GM12878 (cell line): ENCODE measurements around the gene TSPEAR. TPM values are rescaled to one million over a fixed set of nuclear protein-coding genes. Genes with fewer than 3 reads are reported as not detected.

ENCODE experiments used
- ATAC-seq: fragments of 200-7000 bp; cut with Tn5 transposase; 3 replicates; pipeline ENCODE4 v1.9.1; 2020; ENCODE audit warnings: mild to moderate bottlenecking, moderate library complexity
- BruUV-seq: library from RNA; stranded (reverse); fragments of 400-500 nt; replicated peaks from 2 replicates; lab custom pipeline; 2021; lab: Mats Ljungman, UMichigan
- CTCF ChIA-PET: fragments of 300-600 bp; sonication (Branson Sonifier 250); formaldehyde crosslinking; extraction: SDS; loops from one replicate; lab custom pipeline; 2021; ENCODE audit warnings: inconsistent platforms; lab: Yijun Ruan, JAX
- POLR2A ChIA-PET: fragments of 350-600 bp; formaldehyde crosslinking; extraction: SDS; loops from one replicate; lab custom pipeline; 2021; ENCODE audit warnings: inconsistent platforms; lab: Charles Lee
- RAD21 ChIA-PET: fragments of 300-600 bp; sonication (Branson Sonifier 250); formaldehyde crosslinking; loops from one replicate; lab custom pipeline; 2023; ENCODE audit warnings: antibody characterized with exemption; ENCODE audit not compliant: unreplicated experiment; lab: Charles Lee
- SMC1A ChIA-PET: fragments of 300-600 bp; sonication (Branson Sonifier 250); formaldehyde crosslinking; loops from one replicate; lab custom pipeline; 2023; ENCODE audit not compliant: unreplicated experiment, uncharacterized antibody; lab: Charles Lee
- DNase-seq: peaks from one replicate; pipeline ENCODE4 v3.0.0-alpha.2; 2011; ENCODE audit warnings: low read depth, low spot score
- FAIRE-seq: peaks from 3 replicates; lab custom pipeline; 2011; peaks lifted over from hg19 to GRCh38; lab: Jason Lieb, UNC
- H2AFZ ChIP-seq: 2 replicates; pipeline ENCODE4 v1.6.0; 2011; ENCODE audit warnings: low read depth, low read length, control low read depth; ENCODE audit not compliant: control insufficient read depth
- H3K27ac ChIP-seq: 2 replicates; pipeline ENCODE4 v1.5.1; 2011; ENCODE audit warnings: control low read depth; ENCODE audit not compliant: control insufficient read depth, insufficient read depth
- H3K27me3 ChIP-seq, 2 experiments: replicated peaks in 1 of 2; 2 replicates each; pipeline versions ENCODE4 v1.6.0 to v1.6.1; 2011; ENCODE audit warnings: low read length in 1 of 2; ENCODE audit not compliant: control insufficient read depth in 2 of 2, insufficient read depth in 2 of 2
- H3K36me3 ChIP-seq, 2 experiments: 2 replicates each; pipeline ENCODE4 v1.5.1; 2011; ENCODE audit warnings: low read length in 1 of 2; ENCODE audit not compliant: control insufficient read depth in 2 of 2, insufficient read depth in 2 of 2
- H3K4me1 ChIP-seq: 2 replicates; pipeline ENCODE4 v1.6.1; 2011; ENCODE audit warnings: mild to moderate bottlenecking, low read length, moderate library complexity, mixed read lengths; ENCODE audit not compliant: control insufficient read depth, insufficient read depth
- H3K4me2 ChIP-seq: 2 replicates; pipeline ENCODE4 v1.6.0; 2011; ENCODE audit warnings: control low read depth; ENCODE audit not compliant: control insufficient read depth, insufficient read depth
- H3K4me3 ChIP-seq: fragments of 200-600 bp; sonication (generic); 2 replicates; pipeline ENCODE4 v1.5.1; 2016
- H3K79me2 ChIP-seq: 2 replicates; pipeline ENCODE4 v1.6.0; 2011; ENCODE audit warnings: low read length; ENCODE audit not compliant: control insufficient read depth, insufficient read depth
- H3K9ac ChIP-seq: 2 replicates; pipeline ENCODE4 v1.8.0; 2011; ENCODE audit warnings: low read length, control low read depth, mixed read lengths; ENCODE audit not compliant: control insufficient read depth, insufficient read depth
- H3K9me3 ChIP-seq: replicated peaks from 3 replicates; pipeline ENCODE4 v1.5.1; 2011; ENCODE audit warnings: mild to moderate bottlenecking, low read length; ENCODE audit not compliant: control insufficient read depth, insufficient read depth
- H4K20me1 ChIP-seq: 2 replicates; pipeline ENCODE4 v1.6.0; 2011; ENCODE audit not compliant: control insufficient read depth, insufficient read depth
- BMI1 ChIP-seq: fragments of 450-650 bp; IDR thresholded peaks from 2 replicates; pipeline ENCODE4 v1.6.1; 2016; ENCODE audit warnings: mild to moderate bottlenecking, moderate library complexity, borderline replicate concordance
- CBX3 ChIP-seq: fragments of 200-600 bp; sonication (generic); IDR thresholded peaks from 2 replicates; pipeline ENCODE4 v1.6.1; 2016; ENCODE audit warnings: low read depth, borderline replicate concordance
- CBX5 ChIP-seq: sonication (generic); IDR thresholded peaks from 2 replicates; pipeline ENCODE4 v1.6.1; 2016; ENCODE audit warnings: low read depth, moderate library complexity, mild to moderate bottlenecking, inconsistent platforms
- CHD2 ChIP-seq: IDR thresholded peaks from 2 replicates; pipeline ENCODE4 v1.6.1; 2011; ENCODE audit warnings: low read depth, low read length, improper control_type of control experiment, borderline replicate concordance
- CHD4 ChIP-seq: fragments of 200-600 bp; sonication (generic); IDR thresholded peaks from 2 replicates; pipeline ENCODE4 v1.6.1; 2016; ENCODE audit warnings: mild to moderate bottlenecking
- IKZF2 ChIP-seq, 2 experiments: fragments of 450-650 bp; IDR thresholded peaks; 2 replicates each; pipeline ENCODE4 v1.6.1; 2017; ENCODE audit warnings: mild to moderate bottlenecking in 2 of 2, moderate library complexity in 2 of 2
- IRF4 ChIP-seq: IDR thresholded peaks from 2 replicates; pipeline ENCODE4 v1.6.1; 2011; ENCODE audit warnings: low read depth, low read length
- JUND ChIP-seq: IDR thresholded peaks from 2 replicates; pipeline ENCODE4 v1.6.1; 2012; ENCODE audit warnings: low read depth, mild to moderate bottlenecking, low read length, improper control_type of control experiment, moderate library complexity
- PAX8 ChIP-seq: fragments of 450-650 bp; IDR thresholded peaks from 2 replicates; pipeline ENCODE4 v1.6.1; 2017; ENCODE audit warnings: mild to moderate bottlenecking, moderate library complexity
- RFX5 ChIP-seq: IDR thresholded peaks from 2 replicates; pipeline ENCODE4 v1.6.1; 2011; ENCODE audit warnings: low read depth, low read length, improper control_type of control experiment
- SREBF2 ChIP-seq: IDR thresholded peaks from 2 replicates; pipeline ENCODE4 v1.6.1; 2012; ENCODE audit warnings: mild to moderate bottlenecking, low read length
- SRF ChIP-seq, 2 experiments: IDR thresholded peaks; 2 replicates each; pipeline ENCODE4 v1.6.1; 2011; ENCODE audit warnings: low read depth in 2 of 2, low read length in 2 of 2, mild to moderate bottlenecking in 1 of 2, moderate library complexity in 1 of 2
- STAT1 ChIP-seq: fragments of 450-650 bp; conservative IDR thresholded peaks from 2 replicates; pipeline ENCODE4 v1.6.1; 2014; ENCODE audit warnings: antibody characterized with exemption, mild to moderate bottlenecking
- TAF1 ChIP-seq: IDR thresholded peaks from 2 replicates; pipeline ENCODE4 v1.6.1; 2011; ENCODE audit warnings: mild to moderate bottlenecking, low read depth, low read length, borderline replicate concordance
- ZNF384 ChIP-seq: IDR thresholded peaks from 2 replicates; pipeline ENCODE4 v1.6.1; 2012; ENCODE audit warnings: low read depth, mild to moderate bottlenecking, low read length, improper control_type of control experiment, borderline replicate concordance
- ZNF622 ChIP-seq: fragments of 450-650 bp; IDR thresholded peaks from 2 replicates; pipeline ENCODE4 v1.6.1; 2017; ENCODE audit warnings: mild to moderate bottlenecking, inconsistent platforms
- ZZZ3 ChIP-seq: IDR thresholded peaks from 2 replicates; pipeline ENCODE4 v1.6.1; 2011; ENCODE audit warnings: low read depth; ENCODE audit not compliant: control insufficient read depth, insufficient read length
- WGBS: methylation state at CpG from one replicate; pipeline ENCODE4 v1.1.6; 2016; ENCODE audit warnings: low lambda C conversion rate; ENCODE audit not compliant: insufficient replicate concordance, insufficient coverage; ENCODE audit errors: missing lambda C conversion rate; 5-methylcytosine and 5-hydroxymethylcytosine counted together
- in situ Hi-C: fragments of 300-500 bp; cut with MboI; formaldehyde crosslinking; loops from 9 replicates; pipeline ENCODE4 v1.14.3; 2018; ENCODE audit warnings: mixed read lengths
- intact Hi-C: fragments of 100-400 bp; cut with micrococcal nuclease; formaldehyde crosslinking; loops from one replicate; pipeline ENCODE4 v1.14.2; 2022; ENCODE audit not compliant: unreplicated experiment
- polyA plus RNA-seq, 11 experiments: library from polyadenylated mRNA; depleted of rRNA in 4 of 11; unstranded in 6 of 11; stranded (reverse) in 5 of 11; fragments of >200 nt; fragmentation: Nextera tagmentation in 4 of 11; fragmentation: Illumina TruSeq in 1 of 11; extraction: Ambion mirVana in 4 of 11; extraction: Trizol in 1 of 11; gene quantifications; 1 replicate in 1 of 11; 2 replicates in 10 of 11; pipeline versions ENCODE4 v1.2.1 to v1.2.3, GENCODE V29; 2011 to 2016; ENCODE audit warnings: inconsistent platforms in 2 of 11, missing spikeins in 2 of 11, low read depth in 1 of 11
- total RNA-seq, 4 experiments: library from RNA; depleted of rRNA in 3 of 4; stranded (reverse); fragments of >200 nt in 3 of 4; fragmentation: Illumina TruSeq in 1 of 4; extraction: Trizol in 1 of 4; gene quantifications; 2 replicates each; pipeline versions ENCODE4 v1.2.1 to v1.2.3, GENCODE V29; 2013 to 2021
- TF ChIP-seq, protein P1 (sequence below): IDR thresholded peaks from 2 replicates; pipeline ENCODE4 v1.6.1; 2011; ENCODE audit warnings: low read depth, low read length, improper control_type of control experiment, borderline replicate concordance

The TSPEAR gene
- total and polyA plus RNA-seq, 10 of the 15 experiments (the other 5 are each of a cell fraction or from before 2014, with no cell fraction given), result not detected

DNA sequence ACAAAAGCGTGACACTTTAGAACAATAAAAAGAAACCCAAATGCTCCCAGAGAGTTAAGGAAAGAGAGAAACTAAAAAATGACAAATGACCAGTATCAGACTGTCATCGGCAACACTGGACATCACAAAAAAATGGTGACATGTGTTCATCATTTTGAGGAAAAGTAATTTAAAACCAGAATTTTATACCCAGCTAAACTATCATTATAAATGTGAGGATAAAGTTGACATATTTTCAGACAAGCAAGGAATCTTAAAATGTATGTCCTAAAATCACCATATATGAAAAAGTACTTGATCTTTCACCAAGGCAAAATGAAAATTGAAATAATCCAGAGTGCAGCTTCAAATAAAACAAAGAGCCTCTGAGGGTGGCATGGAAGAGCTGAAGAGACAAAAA, 66.5 kb downstream of the TSPEAR start:
- Histone ChIP-seq H2AFZ (no peak overlapping the region), H3K79me2 (no peaks in the 10 kb centered on the region), H3K36me3 (no peaks in the 10 kb centered on the region), H3K4me2 (no peak overlapping the region), H3K9me3 (peaks cover 1% of the 10 kb centered on the region; the same call in 1 of the 3 replicates), H4K20me1 (no peaks in the 10 kb centered on the region), H3K27me3 (no peaks in the 10 kb centered on the region), H3K9ac (no peak overlapping the region), H3K27ac (no peak overlapping the region), H3K4me3 (no peak overlapping the region), H3K4me1 (no peaks in the 10 kb centered on the region)
- in situ Hi-C loops, result no loop called here
- POLR2A ChIA-PET, result interaction anchor here (0.7 kb wide), 1 partner anchor 613 kb away, joined by 5 read pairs; no protein-coding TSS in a partner anchor
- intact Hi-C loops, result no loop called here
- DNase-seq, result no peak
- BruUV-seq, result no TSS peak
- CTCF ChIA-PET, result no interaction called here
- SMC1A ChIA-PET, result no interaction called here
- WGBS, result 31% methylated on average over 2 of the region's 2 CpGs
- no peak for ATAC-seq
- RAD21 ChIA-PET, result no interaction called here
- FAIRE-seq, result no peak
- TF ChIP-seq BMI1 (no peak), TAF1 (no peak), STAT1 (no peak), CHD4 (no peak), CHD2 (no peak), IRF4 (no peak), SRF (IDR thresholded peaks at IDR 0.05; ENCODE audit: low read depth in 2 of 2, low read length in 2 of 2) (no peak), ZNF384 (no peak), IKZF2 (IDR thresholded peaks at IDR 0.05) (no peak), CBX3 (no peak), PAX8 (no peak), ZZZ3 (no peak), ZNF622 (no peak), SREBF2 (no peak), CBX5 (no peak), RFX5 (no peak), JUND (no peak)
- TF ChIP-seq, protein P1, sequence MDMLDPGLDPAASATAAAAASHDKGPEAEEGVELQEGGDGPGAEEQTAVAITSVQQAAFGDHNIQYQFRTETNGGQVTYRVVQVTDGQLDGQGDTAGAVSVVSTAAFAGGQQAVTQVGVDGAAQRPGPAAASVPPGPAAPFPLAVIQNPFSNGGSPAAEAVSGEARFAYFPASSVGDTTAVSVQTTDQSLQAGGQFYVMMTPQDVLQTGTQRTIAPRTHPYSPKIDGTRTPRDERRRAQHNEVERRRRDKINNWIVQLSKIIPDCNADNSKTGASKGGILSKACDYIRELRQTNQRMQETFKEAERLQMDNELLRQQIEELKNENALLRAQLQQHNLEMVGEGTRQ, result no peak
